Inflammatory macrophage treated with lipopolysaccharide for 1 hour (primary cell): ENCODE measurements around the gene CTNND2.
"Not testable (repeated sequence)": the region's sequence is repeated elsewhere in the genome, so short reads cannot be mapped to it uniquely, and the experiment has no call there.

Experiments used
- DNase-seq, 2 donors: peaks; one replicate each; pipeline ENCODE4 v3.0.0-alpha.2; 2020 to 2022

The CTNND2 gene

DNA sequence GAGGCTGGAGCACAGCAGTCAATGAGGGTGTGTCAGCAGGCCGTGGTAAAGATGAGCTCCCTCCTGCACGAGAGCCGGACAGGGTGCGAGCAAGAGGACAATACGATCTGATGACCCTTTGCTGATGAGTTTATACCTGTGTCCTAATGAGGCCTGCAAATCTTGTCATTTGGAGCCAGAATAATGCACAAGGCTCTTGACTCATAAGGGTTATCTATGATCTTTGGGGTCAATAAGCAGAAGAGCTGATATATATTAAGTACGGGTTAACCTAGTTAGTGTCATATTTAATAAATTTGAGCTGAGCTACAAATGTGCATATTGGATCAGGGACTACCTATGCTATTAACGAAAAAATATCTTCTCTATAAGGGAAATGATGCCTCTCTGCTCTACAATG lies 46.9 kb downstream of the CTNND2 start:
- no peak for DNase-seq

DNA sequence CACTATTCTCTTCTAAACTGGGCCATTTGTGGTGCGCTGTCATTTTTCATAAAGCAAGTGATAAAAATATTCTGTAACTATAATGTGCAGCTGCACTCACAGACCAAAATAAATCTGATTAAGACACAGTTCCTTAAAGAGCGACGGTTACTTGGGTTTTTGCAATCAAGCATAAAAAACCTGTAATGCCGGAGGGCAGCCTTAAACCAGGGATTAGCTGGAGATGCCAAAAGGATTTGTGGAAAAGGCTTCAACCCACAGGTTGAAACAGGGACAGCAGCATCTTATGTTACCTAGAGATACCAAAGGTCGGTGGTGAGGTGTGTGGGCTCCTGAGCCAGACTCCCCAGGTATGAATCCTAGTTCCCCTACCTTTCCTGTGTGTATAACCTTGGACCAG lies 49.3 kb downstream of the CTNND2 start:
- no peak for DNase-seq

DNA sequence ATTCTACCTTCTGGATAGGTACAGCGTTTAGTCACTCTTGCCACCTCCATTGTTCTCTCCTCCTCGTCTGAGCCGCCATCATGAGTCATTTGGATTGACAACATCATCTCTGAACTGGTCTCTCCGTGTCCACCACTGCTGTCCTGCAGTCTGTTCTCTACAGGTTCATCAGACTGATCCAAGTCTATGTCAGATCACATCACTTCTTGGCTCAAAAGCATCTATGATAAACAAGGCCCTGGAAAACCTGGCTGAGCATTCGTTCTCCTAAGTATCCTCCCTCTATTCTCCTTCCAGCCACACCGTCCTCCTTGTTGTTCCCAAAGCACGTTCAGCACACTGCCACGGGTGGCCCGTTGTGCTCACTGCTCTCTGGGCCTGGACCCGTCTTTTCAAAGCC lies 50.5 kb downstream of the CTNND2 start:
- no peak for DNase-seq

DNA sequence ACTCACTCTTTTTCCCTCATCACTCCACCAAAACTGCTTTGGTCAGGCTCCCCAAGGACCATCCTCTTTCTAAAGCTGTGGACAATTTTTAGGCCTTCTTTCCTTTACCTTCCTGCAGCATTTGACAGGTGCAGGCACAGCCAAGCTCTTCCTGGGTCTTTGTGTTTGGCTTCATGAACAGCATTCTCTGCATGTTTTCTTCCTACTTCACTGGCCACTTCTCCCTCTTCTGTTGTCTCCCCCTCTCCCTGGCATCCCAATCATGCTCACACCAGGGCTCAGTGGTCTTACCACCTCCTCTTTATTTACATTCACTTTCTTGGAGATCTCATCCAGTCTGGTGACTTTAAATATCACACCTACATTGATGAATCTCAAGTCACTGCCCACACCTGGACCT lies 51.1 kb downstream of the CTNND2 start:
- no peak for DNase-seq

DNA sequence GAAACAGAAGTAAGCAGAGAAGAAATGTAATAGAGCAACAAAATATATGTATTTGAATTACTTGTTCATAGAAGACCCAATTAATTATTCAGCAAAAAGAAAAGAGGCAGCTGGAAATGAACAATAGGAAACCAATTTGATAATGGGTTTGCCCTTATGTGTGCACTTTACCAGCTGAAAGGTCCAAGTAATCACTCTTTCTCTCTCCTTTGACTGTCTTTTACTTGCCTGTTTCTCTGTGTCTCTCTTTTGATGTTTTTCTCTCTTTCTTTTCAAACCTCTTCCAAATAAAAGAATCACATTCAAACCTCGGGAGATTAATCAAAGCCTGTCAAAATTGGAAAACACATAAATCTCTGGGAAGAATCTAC lies 51.5 kb downstream of the CTNND2 start:
- no peak for DNase-seq

DNA sequence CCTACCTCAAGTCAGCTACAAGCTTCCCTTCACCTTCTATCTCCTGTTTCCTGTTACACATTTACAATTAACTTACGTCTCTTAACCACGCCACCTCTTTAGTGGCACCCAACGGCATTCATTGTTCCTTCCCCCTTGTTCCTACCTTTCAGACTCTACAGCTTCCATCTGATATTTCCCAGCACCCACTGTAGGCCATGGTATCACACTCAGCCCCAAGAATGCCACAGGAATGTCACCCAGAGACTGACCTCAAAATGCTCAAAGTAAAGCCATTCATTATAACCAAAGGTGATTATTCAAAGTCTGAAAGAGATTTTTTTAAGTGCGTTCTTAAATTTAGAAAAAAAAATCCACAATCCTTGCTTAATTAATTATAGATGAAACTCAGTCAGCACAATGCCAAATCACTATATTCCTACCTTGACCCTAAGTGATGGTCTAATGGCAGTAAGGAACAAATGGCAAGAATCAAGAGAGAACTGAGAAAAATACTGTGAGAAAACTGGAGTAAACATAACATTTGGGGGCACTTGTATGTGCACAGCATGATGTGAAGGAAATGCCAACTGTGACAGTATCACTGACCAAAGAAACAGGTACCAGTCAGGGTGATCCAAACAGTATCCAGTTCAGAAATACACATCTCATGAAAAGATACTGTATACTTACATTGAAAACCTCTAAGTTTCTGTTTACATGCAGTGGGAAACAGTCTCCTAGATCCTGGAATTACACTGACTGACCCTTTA lies 52.1 kb downstream of the CTNND2 start:
- DNase-seq, result no peak

DNA sequence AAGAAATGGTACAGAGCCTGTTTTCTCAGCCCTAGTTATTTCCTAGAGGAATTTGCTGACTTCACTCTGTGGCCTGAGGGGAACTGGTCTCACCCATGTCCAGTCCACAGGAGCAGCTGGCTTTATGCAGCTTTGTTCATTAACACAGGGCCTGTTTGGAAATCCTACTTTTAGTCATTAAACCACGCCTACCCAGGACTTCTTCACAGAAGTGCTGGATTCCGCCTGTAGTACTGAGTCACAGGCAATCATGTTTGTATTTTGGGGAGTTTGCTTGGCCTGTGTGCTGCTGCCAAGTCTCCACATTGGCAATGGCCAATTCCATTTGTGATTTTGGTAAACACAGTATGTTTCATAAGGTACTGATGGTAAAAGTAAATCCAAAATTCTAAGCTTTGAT lies 52.8 kb downstream of the CTNND2 start:
- DNase-seq, result no peak

DNA sequence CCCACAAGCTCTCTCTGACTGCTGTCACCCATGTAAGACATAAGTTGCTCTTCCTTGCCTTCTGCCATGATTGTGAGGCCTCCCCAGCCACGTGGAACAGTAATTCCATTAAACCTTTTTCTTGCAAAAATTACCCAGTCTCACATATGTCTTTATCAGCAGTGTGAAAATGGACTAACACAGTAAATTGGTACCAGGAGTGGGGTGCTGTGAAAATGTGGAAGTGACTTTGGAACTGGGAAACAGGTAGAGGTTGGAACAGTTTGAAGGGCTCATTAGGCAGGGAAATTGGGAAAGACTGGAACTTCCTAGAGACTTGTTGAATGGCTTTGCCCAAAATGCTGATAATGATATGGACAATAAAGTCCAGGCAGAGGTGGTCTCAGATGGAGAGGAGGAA lies 75.7 kb downstream of the CTNND2 start:
- not testable (repeated sequence) for DNase-seq

DNA sequence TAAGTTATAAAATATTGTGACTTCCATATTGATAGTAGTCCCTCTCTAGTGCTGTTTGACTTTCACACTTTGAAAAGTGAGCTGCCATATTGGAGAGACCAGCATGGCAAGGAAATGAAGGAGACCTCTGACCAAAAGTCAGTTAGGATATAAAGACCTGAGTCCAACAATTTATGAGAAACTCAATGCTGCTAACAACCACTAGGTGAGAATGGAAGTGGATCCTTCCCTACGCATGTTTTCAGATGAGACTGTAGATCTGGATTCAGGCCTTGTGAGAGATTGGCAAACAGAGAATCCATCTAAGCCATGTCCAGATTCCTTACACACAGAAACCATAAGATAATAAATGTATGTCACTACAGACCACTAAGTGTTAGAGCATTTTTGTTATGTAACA lies 81.6 kb downstream of the CTNND2 start:
- DNase-seq, result no peak

DNA sequence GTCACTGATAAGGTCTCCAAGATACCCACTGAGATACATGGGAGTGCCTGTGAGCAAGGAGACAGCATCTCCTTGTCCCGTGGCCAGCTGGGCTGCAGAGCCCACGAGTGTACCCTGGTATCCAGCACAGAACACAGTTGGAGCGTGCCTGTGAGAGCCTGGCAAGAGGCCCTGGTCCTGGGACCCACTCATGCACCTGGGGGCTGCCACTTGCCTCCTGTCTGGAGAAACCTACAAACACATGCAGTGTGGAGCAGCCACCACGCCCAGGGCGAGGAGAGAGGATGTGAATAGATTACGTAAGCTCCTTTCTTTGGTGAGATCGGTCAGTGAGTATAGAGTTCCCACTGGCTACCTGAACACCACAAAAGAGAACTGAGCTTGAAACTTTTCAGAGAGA lies 88.3 kb downstream of the CTNND2 start:
- no peak for DNase-seq

DNA sequence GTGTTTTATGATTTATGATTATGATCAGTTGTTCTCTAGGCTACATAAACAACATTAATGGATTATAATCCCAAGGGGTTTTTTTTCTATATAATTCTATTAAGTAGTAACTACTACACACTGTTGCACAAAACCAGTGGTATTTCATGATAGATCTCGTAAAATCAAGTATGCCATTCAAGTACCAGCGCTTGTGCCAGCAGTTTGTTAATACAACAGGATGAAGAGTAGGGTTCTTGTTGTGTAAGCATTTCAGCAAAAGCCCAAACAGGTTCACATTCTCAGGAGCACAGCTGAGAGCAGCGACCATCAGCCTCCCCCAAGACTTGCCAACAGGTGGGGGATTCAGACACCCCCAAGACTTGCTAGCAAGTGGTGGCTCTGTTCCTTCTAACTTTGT lies 88.8 kb downstream of the CTNND2 start:
- DNase-seq, result no peak

DNA sequence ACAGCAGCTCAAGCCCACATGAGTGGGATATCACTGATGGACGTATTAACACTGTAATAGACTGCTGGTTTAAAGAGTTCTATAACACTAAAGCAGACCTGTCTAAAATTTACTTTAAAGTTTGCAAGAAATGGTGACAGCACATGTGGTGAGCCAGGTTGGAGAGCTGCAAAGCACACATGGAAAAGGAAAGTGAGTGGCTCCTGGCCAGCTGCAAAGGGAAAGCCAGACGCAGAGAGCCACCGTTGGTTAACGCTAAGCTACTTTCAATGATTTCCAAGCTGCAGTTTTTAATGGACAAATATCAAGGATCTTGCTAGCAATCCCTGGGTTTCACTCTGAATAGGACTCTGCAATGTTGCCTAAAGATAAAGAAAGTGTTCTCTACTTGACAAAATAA lies 89.9 kb downstream of the CTNND2 start:
- DNase-seq, result no peak

DNA sequence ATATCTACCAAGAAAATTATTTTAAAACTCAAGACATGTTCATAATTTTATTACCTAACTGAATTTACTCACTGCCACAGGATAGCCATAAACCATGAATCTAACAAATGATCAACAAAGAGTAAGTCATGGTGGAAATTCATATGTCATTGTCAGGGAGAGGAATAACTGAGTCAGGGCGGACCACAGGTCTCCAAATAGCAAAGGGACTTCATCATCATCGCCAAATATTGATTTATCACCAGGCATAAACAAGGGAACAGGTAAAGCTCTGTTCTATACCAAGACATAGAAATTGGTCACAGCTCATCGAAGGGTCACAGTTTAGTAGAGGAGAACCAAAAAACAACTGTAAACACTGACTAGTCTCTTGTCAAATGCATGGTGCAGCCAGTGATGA lies 94.8 kb downstream of the CTNND2 start:
- DNase-seq, result no peak

DNA sequence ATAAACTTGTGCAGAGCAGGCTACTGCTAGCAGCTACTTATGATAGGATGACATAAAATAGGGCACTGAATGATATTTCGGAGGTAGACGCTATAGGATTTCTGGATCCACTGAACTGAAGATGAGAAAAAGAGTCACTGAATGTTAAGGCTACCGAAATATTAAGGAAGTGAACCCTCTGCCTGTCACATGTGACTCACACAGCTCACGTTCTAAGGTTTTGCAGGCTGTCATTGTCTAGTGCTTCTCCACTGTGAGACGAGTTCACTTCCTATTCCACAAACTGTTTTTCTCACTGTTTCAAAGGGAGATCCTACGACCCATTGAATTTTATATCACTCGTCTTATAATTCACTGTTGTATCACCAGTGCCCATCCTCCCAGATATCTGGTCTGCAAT lies 100.8 kb downstream of the CTNND2 start:
- DNase-seq, result no peak

DNA sequence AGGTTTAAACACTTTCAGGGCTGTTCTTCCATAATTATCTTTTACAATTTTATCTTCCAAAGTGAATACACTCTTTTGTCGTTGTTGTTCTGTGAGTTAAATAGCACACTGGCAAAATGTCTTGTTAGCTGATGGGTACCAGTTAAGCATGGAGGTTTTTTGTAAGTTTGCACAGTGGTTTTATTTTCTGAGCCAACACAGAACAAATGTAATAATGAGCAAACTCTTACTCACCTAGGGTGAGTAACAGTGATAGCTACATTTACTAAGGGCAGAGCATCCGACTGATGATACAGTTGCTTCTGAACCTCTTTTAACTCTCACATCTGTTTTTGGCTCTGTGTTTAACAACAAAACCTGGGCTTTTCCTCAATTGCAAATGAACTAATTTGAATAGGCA lies 103.2 kb downstream of the CTNND2 start:
- no peak for DNase-seq

DNA sequence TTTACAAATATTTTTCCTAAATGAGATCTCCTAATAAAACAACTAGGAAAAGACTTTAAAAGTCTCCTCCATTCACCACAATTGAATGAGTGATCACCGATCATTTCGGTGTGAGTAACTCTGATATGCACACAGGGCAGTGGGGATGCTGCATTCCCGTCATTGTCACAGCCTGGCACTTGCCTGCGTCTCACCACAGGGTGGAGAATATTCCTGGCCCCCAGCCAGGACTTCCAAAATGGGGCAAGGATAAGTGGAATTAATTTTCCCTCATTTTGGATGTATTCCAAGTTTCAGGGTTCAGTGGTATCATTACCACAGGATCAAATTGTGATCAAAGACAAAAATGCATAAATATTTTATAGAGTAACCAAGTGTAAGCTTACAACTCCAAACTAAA lies 107.1 kb downstream of the CTNND2 start:
- no peak for DNase-seq

DNA sequence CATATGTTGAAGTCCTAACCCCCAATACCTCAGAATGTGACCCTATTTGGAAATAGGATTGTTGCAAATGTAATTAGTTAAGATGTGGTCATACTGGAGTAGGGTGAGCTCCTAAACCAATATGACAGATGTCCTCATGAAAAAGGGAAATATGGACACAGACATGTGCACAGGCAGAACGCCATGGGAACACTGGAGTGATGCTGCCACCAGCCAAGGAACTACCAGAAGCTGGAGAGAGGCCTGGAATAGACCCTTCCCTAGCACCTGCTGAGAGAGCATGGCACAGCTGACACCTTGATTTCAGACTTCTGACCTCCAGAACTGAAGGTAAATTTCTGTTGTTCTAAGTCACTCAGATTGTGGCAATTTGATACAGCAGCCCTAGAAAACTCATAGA lies 110.8 kb downstream of the CTNND2 start:
- no peak for DNase-seq

DNA sequence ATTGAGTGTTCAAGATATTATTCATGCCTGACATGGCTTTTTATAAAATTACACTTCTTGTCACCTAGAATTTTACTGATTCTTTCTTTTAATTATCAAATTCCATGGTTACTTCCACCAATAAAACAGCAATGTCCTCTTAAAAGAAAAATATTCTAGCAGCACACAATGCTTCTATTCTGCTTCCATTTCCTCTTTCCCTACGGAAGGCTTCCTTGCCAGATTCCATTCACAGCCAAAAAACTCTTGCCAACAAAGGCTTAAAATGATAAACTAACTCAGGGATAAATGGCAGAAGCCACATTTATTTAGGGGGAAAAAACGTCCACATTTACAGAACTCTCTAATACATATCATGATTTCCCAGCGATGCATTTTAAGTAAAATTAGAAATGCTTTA lies 111.6 kb downstream of the CTNND2 start:
- no peak for DNase-seq

DNA sequence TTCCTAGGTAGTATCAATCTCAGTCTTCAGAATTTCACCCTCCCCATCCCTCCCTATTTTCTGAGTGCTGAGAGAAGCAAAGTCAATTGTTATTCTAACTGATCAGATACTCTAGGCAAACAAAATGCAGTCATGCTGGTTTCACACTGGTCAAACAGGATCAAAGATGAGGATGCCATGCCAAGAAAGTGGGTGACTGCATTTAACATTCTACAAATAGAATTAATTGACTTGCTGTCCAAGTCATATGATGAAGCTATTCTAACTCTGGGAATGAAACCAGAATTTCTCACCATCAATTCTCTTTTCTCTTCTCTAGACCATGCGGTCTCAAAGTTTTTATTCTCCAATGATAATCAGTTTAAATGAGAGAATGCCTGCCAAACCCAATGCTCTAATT lies 112.5 kb downstream of the CTNND2 start:
- DNase-seq, result no peak

DNA sequence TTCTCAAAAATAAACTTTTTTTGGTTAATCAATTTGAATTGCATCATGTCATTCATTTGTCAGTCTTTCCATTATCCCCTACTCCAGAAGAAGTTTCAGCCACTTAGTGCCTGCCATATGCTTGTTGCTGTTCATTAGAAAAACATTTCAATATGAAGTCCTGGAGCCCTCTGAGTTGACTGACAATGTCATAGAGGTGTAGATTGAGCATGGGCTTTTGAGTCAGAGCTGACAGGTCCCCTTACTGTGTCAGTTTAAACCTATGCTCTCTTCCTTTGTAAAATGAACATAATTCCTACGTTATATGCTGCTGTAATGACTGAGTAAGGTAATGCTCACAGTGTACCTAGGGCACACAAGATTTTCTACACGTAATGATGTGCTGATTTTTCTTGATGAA lies 114.0 kb downstream of the CTNND2 start:
- no peak for DNase-seq

DNA sequence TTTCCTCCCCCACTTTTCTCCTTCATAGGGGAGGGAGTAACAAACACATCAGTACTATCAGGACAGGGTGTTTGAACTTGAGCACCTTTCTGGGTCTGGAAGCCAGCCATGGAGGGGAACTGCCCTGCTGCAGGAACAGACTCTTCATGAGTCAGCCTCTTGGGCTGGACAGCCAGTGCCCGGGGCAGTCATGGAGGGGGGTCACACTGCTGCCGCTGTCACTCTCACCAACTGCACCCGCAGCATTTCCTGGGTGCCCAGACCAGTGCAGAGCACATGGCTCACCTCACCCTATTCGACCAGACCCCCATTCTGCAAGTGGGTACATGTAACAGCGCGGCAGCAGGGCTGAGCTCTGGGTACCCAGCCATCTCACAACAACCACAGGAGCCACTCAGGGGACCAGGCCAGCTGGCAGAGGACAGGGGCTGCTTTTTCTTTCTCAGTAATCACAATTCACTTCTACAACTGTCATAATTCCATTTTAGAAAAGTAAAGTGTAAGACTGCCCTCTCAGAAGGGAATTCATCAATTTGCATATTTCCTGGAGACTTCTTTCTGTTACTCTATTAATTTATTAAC lies 118.4 kb downstream of the CTNND2 start:
- DNase-seq, result no peak

DNA sequence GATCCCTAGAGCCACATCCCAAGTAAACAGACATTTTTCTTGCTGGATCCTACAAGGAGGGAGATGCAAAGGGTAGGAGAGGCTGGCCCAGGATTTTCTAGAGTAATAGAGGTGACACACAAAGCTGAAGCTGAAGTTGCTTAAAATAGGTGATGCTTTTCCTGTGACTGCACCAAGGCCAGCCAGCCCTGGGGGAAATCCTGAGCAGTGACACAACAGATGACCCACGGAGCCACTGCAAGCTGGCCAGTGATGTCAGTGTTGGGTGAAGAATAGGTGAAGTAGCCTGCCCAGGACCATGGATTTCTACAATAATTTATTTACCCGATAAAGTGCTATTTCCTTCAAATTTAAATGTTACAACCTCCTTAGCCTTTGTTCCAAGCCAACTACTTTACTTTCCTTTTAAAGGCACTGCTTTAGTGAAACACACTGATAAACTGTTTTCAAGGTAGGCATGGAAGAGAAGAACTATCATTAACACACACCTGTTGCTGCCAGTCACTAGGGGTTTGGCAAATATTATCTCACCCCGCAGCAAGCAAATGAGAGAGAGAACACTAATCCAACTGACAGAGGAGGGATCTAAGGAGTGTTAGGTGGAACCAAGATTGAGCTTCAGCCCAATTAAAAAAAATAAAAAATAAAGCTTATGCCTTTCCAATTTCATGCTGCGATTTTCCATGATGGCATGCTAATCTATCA lies 123.5 kb downstream of the CTNND2 start:
- no peak for DNase-seq

DNA sequence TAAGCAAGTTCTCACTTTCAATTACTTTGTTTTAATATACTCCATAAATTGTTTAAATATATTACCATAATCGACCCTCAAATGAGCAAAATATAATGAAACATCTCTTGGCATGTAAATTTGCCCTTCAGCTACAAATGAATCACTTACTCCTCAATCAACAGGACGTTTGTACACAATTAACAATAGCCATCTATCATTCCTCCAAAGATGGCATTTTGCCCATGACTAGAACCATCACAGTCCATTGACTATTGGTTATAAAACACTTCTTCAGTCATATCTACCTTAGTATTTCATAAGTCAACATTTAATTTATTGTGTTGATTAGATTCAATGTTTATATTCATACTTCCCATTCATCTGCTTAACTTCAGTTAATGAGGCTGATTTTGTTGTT lies 127.2 kb downstream of the CTNND2 start:
- no peak for DNase-seq

DNA sequence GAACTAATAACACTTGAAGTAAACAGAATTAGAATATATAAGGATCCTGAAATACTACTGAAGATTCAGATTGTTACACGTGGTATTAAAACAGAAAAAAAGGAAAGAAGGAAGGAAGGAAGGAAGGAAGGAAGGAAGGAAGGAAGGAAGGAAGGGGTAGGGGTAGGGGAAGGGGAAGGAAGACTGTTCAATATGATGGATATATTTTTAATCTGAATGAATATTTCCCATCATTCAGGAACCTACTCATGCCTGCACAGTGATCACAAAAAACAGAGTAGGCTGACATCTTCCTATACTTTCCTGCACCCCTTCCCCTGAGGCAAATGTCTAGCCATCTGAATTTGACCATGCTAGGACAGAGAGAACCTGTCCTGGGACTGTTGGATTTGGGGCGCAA lies 133.9 kb downstream of the CTNND2 start:
- DNase-seq, result no peak
